ENCODE results near the gene S1PR5. TPM values are rescaled to one million over a fixed set of nuclear protein-coding genes. Genes with fewer than 3 reads are reported as not detected.

The S1PR5 gene
- total RNA-seq: under 1 TPM; 0.63 to 0.68 TPM

- H3K27ac Mint-ChIP-seq: peak within 1 kb of the TSS; percentile 45
- ChIA-PET POLR2A (interaction anchor here (1.0 to 1.5 kb wide), 4 partner anchors 11 to 89 kb away, joined by 3 to 6 read pairs (median 4); no protein-coding TSS in a partner anchor), CTCF (interaction anchor here (1.1 kb wide), 1 partner anchor 65 kb away, joined by 4 read pairs; no protein-coding TSS in a partner anchor)
- no peak for DNase-seq
- peaks cover 68% of the 10 kb centered on the region for H3K27me3 Mint-ChIP-seq
- peak within 1 kb of the TSS; percentile 54 for H3K4me3 Mint-ChIP-seq
- no peaks in the 10 kb centered on the region for H3K9me3 Mint-ChIP-seq
- no peaks in the 10 kb centered on the region for H3K36me3 Mint-ChIP-seq (ENCODE audit: low read depth)
- peaks cover 32% of the 10 kb centered on the region for H3K4me1 Mint-ChIP-seq
These were observed at the start of gene S1PR5 for GRCh38 chr19:10517361-10517759. Gene S1PR5 (minus strand): TSS chr19:10517447. CDS start chr19:10515011, 2,436 bp downstream.

- ChIA-PET POLR2A (interaction anchor here (0.5 to 9.8 kb wide), 23 partner anchors 12 to 306 kb away, joined by 3 to 141 read pairs (median 5); partner anchors contain the start of genes CDC37, ICAM1, KEAP1 and S1PR5), CTCF (interaction anchor here (1.0 to 8.9 kb wide), 11 partner anchors 13 to 135 kb away, joined by 3 to 73 read pairs (median 4); partner anchors contain the start of gene QTRT1)
- peak; percentile 71 for DNase-seq
- Mint-ChIP-seq H3K27me3 (no peaks in the 10 kb centered on the region), H3K9me3 (no peaks in the 10 kb centered on the region), H3K27ac (peak overlapping the region; percentile 97), H3K36me3 (ENCODE audit: low read depth) (peaks cover 42% of the 10 kb centered on the region), H3K4me3 (peak overlapping the region; percentile 92), H3K4me1 (peaks cover 38% of the 10 kb centered on the region)
These were observed 49.6 kb upstream of the S1PR5 start for GRCh38 chr19:10566658-10567410.

- H3K4me3 Mint-ChIP-seq: peak overlapping the region; percentile 92
- CTCF ChIA-PET: interaction anchor here (0.7 to 8.9 kb wide), 6 partner anchors 13 to 135 kb away, joined by 3 to 73 read pairs (median 4); partner anchors contain the start of gene QTRT1
- POLR2A ChIA-PET: interaction anchor here (0.5 to 9.8 kb wide), 15 partner anchors 11 to 306 kb away, joined by 3 to 141 read pairs (median 4); partner anchors contain the start of genes CDC37, KEAP1 and TMED1
- H3K27ac Mint-ChIP-seq: peak overlapping the region; percentile 97
- H3K9me3 Mint-ChIP-seq: no peaks in the 10 kb centered on the region
- DNase-seq: no peak
- peaks cover 38% of the 10 kb centered on the region for H3K4me1 Mint-ChIP-seq
- H3K27me3 Mint-ChIP-seq: no peaks in the 10 kb centered on the region
- H3K36me3 Mint-ChIP-seq (ENCODE audit: low read depth): peaks cover 47% of the 10 kb centered on the region
These were observed 49.1 kb upstream of the S1PR5 start for GRCh38 chr19:10566408-10566657.

- POLR2A ChIA-PET: interaction anchor here (0.8 to 9.8 kb wide), 14 partner anchors 11 to 307 kb away, joined by 3 to 141 read pairs (median 4); partner anchors contain the start of genes CDC37, KEAP1 and TMED1
- H3K4me3 Mint-ChIP-seq: peak within 1 kb of the TSS; percentile 92
- no peaks in the 10 kb centered on the region for H3K9me3 Mint-ChIP-seq
- H3K4me1 Mint-ChIP-seq: peaks cover 38% of the 10 kb centered on the region
- H3K27me3 Mint-ChIP-seq: no peaks in the 10 kb centered on the region
- peak within 1 kb of the TSS; percentile 97 for H3K27ac Mint-ChIP-seq
- CTCF ChIA-PET: interaction anchor here (0.7 to 8.9 kb wide), 7 partner anchors 12 to 136 kb away, joined by 3 to 73 read pairs (median 6); partner anchors contain the start of gene QTRT1
- DNase-seq: peak; percentile 100
- peaks cover 52% of the 10 kb centered on the region for H3K36me3 Mint-ChIP-seq (ENCODE audit: low read depth)
These were observed 48.5 kb upstream of the S1PR5 start, which contains the start of gene KRI1 for GRCh38 chr19:10565567-10566407. Gene KRI1 (minus strand): TSS chr19:10566010. CDS start chr19:10565999, 11 bp downstream.

GRCh38 chr19:10565028-10565566 lies 47.9 kb upstream of the S1PR5 start:
- Mint-ChIP-seq H3K36me3 (ENCODE audit: low read depth) (peaks cover 58% of the 10 kb centered on the region), H3K9me3 (no peaks in the 10 kb centered on the region), H3K4me3 (peak overlapping the region; percentile 92), H3K27me3 (no peaks in the 10 kb centered on the region), H3K27ac (peak overlapping the region; percentile 97), H3K4me1 (peaks cover 36% of the 10 kb centered on the region)
- ChIA-PET POLR2A (interaction anchor here (1.0 to 9.8 kb wide), 4 partner anchors 10 to 162 kb away, joined by 3 to 141 read pairs (median 4); partner anchors contain the start of gene CDC37), CTCF (interaction anchor here (0.6 to 8.9 kb wide), 4 partner anchors 12 to 160 kb away, joined by 3 to 73 read pairs (median 6); partner anchors contain the start of gene QTRT1)
- peak; percentile 67 for DNase-seq

- no peaks in the 10 kb centered on the region for H3K9me3 Mint-ChIP-seq
- H3K4me3 Mint-ChIP-seq: no peak overlapping the region
- POLR2A ChIA-PET: interaction anchor here (9.8 kb wide), 1 partner anchor 7 kb away, joined by 141 read pairs; no protein-coding TSS in a partner anchor
- DNase-seq: no peak
- no peaks in the 10 kb centered on the region for H3K27me3 Mint-ChIP-seq
- H3K27ac Mint-ChIP-seq: no peak overlapping the region
- CTCF ChIA-PET: interaction anchor here (1.0 to 8.9 kb wide), 3 partner anchors 9 to 19 kb away, joined by 3 to 73 read pairs (median 5); no protein-coding TSS in a partner anchor
- peaks cover 71% of the 10 kb centered on the region for H3K36me3 Mint-ChIP-seq (ENCODE audit: low read depth)
- H3K4me1 Mint-ChIP-seq: peaks cover 26% of the 10 kb centered on the region
These were observed 45.4 kb upstream of the S1PR5 start for GRCh38 chr19:10562609-10563008.

- no peak overlapping the region for H3K27ac Mint-ChIP-seq
- no peaks in the 10 kb centered on the region for H3K27me3 Mint-ChIP-seq
- DNase-seq: no peak
- peaks cover 61% of the 10 kb centered on the region for H3K36me3 Mint-ChIP-seq (ENCODE audit: low read depth)
- ChIA-PET POLR2A (interaction anchor here (9.8 kb wide), 1 partner anchor 6 kb away, joined by 141 read pairs; the partner anchor contains the start of genes CDKN2D and KRI1), CTCF (no interaction called here)
- H3K4me3 Mint-ChIP-seq: no peak overlapping the region
- no peaks in the 10 kb centered on the region for H3K9me3 Mint-ChIP-seq
- H3K4me1 Mint-ChIP-seq: peaks cover 20% of the 10 kb centered on the region
These were observed 42.9 kb upstream of the S1PR5 start for GRCh38 chr19:10560154-10560553.

GRCh38 chr19:10557603-10558197 lies 40.5 kb upstream of the S1PR5 start:
- H3K4me1 Mint-ChIP-seq: peaks cover 36% of the 10 kb centered on the region
- DNase-seq: no peak
- H3K27me3 Mint-ChIP-seq: no peaks in the 10 kb centered on the region
- peaks cover 73% of the 10 kb centered on the region for H3K36me3 Mint-ChIP-seq (ENCODE audit: low read depth)
- CTCF ChIA-PET: no interaction called here
- POLR2A ChIA-PET: interaction anchor here (9.8 kb wide), 1 partner anchor 8 kb away, joined by 141 read pairs; the partner anchor contains the start of genes CDKN2D and KRI1
- no peaks in the 10 kb centered on the region for H3K9me3 Mint-ChIP-seq
- H3K4me3 Mint-ChIP-seq: no peak overlapping the region
- H3K27ac Mint-ChIP-seq: no peak overlapping the region

- Mint-ChIP-seq H3K27ac (peak overlapping the region; percentile 73), H3K27me3 (no peaks in the 10 kb centered on the region), H3K36me3 (ENCODE audit: low read depth) (peaks cover 75% of the 10 kb centered on the region), H3K4me1 (peaks cover 48% of the 10 kb centered on the region), H3K4me3 (no peak overlapping the region), H3K9me3 (no peaks in the 10 kb centered on the region)
- DNase-seq: no peak
- ChIA-PET POLR2A (interaction anchor here (1.4 to 9.8 kb wide), 2 partner anchors 8 to 10 kb away, joined by 3 to 141 read pairs; partner anchors contain the start of genes CDKN2D and KRI1), CTCF (interaction anchor here (0.6 to 6.3 kb wide), 2 partner anchors 11 to 555 kb away, joined by 4 to 73 read pairs; partner anchors contain the start of genes CDKN2D and KRI1)
These were observed 38.3 kb upstream of the S1PR5 start for GRCh38 chr19:10555610-10555973.

- Mint-ChIP-seq H3K27me3 (no peaks in the 10 kb centered on the region), H3K36me3 (ENCODE audit: low read depth) (peaks cover 75% of the 10 kb centered on the region), H3K4me1 (peaks cover 51% of the 10 kb centered on the region), H3K4me3 (no peak overlapping the region), H3K9me3 (no peaks in the 10 kb centered on the region), H3K27ac (peak overlapping the region; percentile 99)
- CTCF ChIA-PET: interaction anchor here (0.6 to 6.3 kb wide), 7 partner anchors 12 to 555 kb away, joined by 3 to 73 read pairs (median 12); partner anchors contain the start of genes CDKN2D and KRI1
- POLR2A ChIA-PET: interaction anchor here (1.2 to 9.8 kb wide), 3 partner anchors 8 to 127 kb away, joined by 3 to 141 read pairs (median 3); partner anchors contain the start of genes CDKN2D and KRI1
- no peak for DNase-seq
These were observed 37.7 kb upstream of the S1PR5 start for GRCh38 chr19:10554760-10555609.

- H3K36me3 Mint-ChIP-seq (ENCODE audit: low read depth): peaks cover 66% of the 10 kb centered on the region
- H3K27ac Mint-ChIP-seq: peak overlapping the region; percentile 99
These were observed 36.7 kb upstream of the S1PR5 start for GRCh38 chr19:10553943-10554381.

More at GRCh38 chr19:10553943-10554381, 36.7 kb upstream of the S1PR5 start:
- Mint-ChIP-seq H3K4me3 (peak overlapping the region; percentile 57), H3K27me3 (no peaks in the 10 kb centered on the region), H3K4me1 (peaks cover 51% of the 10 kb centered on the region), H3K9me3 (no peaks in the 10 kb centered on the region)
- DNase-seq: peak; percentile 78
- POLR2A ChIA-PET: interaction anchor here (0.7 to 9.8 kb wide), 12 partner anchors 9 to 164 kb away, joined by 3 to 141 read pairs (median 3); partner anchors contain the start of genes CDC37, CDKN2D, DNM2 and KEAP1
- CTCF ChIA-PET: interaction anchor here (0.8 to 6.3 kb wide), 8 partner anchors 12 to 82 kb away, joined by 3 to 73 read pairs (median 8); partner anchors contain the start of genes CDKN2D and KRI1

All from activated CD4-positive, alpha-beta memory T cell treated with anti-CD3 and anti-CD28 coated beads, Interleukin-2, amount 10 ng/mL, durations not matched to agents 7 days and 5 days (primary cell).